ENCODE results near the gene RPS6KA2. TPM values are rescaled to one million over a fixed set of nuclear protein-coding genes. Genes with fewer than 3 reads are reported as not detected.

RPS6KA2 gene
- total and polyA plus RNA-seq, 9 donors, result 24.4 to 75.5 (median 48.1) TPM

DNA sequence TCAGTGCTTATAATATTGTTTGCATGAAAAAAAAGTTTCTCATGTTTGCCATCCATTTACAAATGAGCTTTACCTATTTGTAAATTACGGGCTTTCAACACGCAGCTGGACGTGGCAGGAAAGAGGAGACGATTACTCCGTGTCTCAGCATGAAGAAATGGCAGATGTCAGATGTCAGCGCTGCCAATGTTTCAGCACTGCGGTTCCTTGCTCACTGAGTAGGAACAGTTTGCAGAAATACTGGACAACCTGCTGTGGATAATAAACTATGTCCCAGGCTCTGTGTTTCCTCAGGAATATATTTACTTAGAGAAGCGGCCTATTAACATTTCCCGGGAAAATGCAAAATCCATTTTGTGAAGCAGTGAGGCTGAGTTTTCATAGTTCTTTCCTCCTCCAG is 63.2 kb downstream of the RPS6KA2 start:
- no peak for TF ChIP-seq POLR2A (IDR thresholded peaks at IDR 0.05)
- DNase-seq, result no peak

GRCh38 chr6:166563200-166563599 is 63.9 kb downstream of the RPS6KA2 start:
- no peak overlapping the region for H3K27ac ChIP-seq
- intact Hi-C loops (cut with DNase I), result no loop called here

More for the DNA sequence above, 63.2 kb downstream of the RPS6KA2 start:
- no peak overlapping the region for H3K4me3 ChIP-seq
- H3K36me3 ChIP-seq, result no peaks in the 10 kb centered on the region
- H3K27me3 ChIP-seq, result no peaks in the 10 kb centered on the region
- H3K9me3 ChIP-seq, result no peaks in the 10 kb centered on the region
- intact Hi-C loops (cut with DNase I), result no loop called here
- H3K4me1 ChIP-seq (ENCODE audit: insufficient read depth), result peaks cover 3% of the 10 kb centered on the region
- WGBS, 3 donors, result 92 to 94% (median 93%) methylated on average over 9 of the region's 9 CpGs
- H3K27ac ChIP-seq, result no peak overlapping the region

DNA sequence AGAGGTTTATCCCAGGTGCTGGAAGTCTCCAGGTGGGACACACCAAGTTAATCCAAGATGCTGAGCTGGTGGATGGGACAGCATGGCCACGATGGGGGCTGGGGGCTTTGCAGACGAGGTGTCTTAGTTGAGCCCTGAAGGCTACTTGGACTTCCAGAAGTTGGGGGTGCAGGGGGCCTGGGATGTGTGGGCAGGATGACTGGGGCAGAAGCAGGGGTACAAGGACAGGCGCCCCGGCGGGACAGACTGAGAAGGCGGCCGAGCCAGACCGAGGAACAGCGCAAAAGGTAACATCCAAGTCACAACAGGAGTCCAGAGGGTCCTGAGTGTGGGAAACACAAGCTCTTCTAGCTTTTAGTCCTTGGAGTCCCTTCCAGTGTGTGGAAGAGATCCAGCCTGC is 64.3 kb downstream of the RPS6KA2 start:
- H3K4me3 ChIP-seq, result no peak overlapping the region
- intact Hi-C loops (cut with DNase I), result no loop called here
- no peak for TF ChIP-seq EP300 (IDR thresholded peaks at IDR 0.05)
- TF ChIP-seq POLR2A (IDR thresholded peaks at IDR 0.05), result no peak
- TF ChIP-seq, protein P1, sequence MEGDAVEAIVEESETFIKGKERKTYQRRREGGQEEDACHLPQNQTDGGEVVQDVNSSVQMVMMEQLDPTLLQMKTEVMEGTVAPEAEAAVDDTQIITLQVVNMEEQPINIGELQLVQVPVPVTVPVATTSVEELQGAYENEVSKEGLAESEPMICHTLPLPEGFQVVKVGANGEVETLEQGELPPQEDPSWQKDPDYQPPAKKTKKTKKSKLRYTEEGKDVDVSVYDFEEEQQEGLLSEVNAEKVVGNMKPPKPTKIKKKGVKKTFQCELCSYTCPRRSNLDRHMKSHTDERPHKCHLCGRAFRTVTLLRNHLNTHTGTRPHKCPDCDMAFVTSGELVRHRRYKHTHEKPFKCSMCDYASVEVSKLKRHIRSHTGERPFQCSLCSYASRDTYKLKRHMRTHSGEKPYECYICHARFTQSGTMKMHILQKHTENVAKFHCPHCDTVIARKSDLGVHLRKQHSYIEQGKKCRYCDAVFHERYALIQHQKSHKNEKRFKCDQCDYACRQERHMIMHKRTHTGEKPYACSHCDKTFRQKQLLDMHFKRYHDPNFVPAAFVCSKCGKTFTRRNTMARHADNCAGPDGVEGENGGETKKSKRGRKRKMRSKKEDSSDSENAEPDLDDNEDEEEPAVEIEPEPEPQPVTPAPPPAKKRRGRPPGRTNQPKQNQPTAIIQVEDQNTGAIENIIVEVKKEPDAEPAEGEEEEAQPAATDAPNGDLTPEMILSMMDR (IDR thresholded peaks at IDR 0.05), result no peak
- WGBS, 3 donors, result 92 to 97% (median 94%) methylated on average over 9 of the region's 9 CpGs
- no peaks in the 10 kb centered on the region for H3K36me3 ChIP-seq
- peaks cover 3% of the 10 kb centered on the region for H3K4me1 ChIP-seq (ENCODE audit: insufficient read depth)
- no peak overlapping the region for H3K27ac ChIP-seq
- DNase-seq, result no peak
- no peaks in the 10 kb centered on the region for H3K9me3 ChIP-seq
- no peaks in the 10 kb centered on the region for H3K27me3 ChIP-seq

More at GRCh38 chr6:166563200-166563599, 63.9 kb downstream of the RPS6KA2 start:
- peaks cover 3% of the 10 kb centered on the region for H3K4me1 ChIP-seq (ENCODE audit: insufficient read depth)
- no peak for DNase-seq
- no peak for TF ChIP-seq POLR2A (IDR thresholded peaks at IDR 0.05)
- TF ChIP-seq EP300 (IDR thresholded peaks at IDR 0.05), result no peak
- TF ChIP-seq, protein P1 (IDR thresholded peaks at IDR 0.05), result no peak
- H3K4me3 ChIP-seq, result no peak overlapping the region
- 90 to 91% (median 91%) methylated on average over 16 of the region's 16 CpGs for WGBS, 3 donors
- no peaks in the 10 kb centered on the region for H3K27me3 ChIP-seq
- no peaks in the 10 kb centered on the region for H3K9me3 ChIP-seq
- no peaks in the 10 kb centered on the region for H3K36me3 ChIP-seq

GRCh38 chr6:166561771-166562359 is 65.2 kb downstream of the RPS6KA2 start:
- Histone ChIP-seq H3K27ac (no peak overlapping the region), H3K27me3 (no peaks in the 10 kb centered on the region), H3K4me1 (ENCODE audit: insufficient read depth) (peaks cover 5% of the 10 kb centered on the region), H3K4me3 (no peak overlapping the region), H3K36me3 (no peaks in the 10 kb centered on the region), H3K9me3 (no peaks in the 10 kb centered on the region)
- TF ChIP-seq EP300 (IDR thresholded peaks at IDR 0.05), result no peak
- no peak for TF ChIP-seq POLR2A (IDR thresholded peaks at IDR 0.05)
- TF ChIP-seq, protein P1 (IDR thresholded peaks at IDR 0.05), result no peak
- DNase-seq, result peak in 1 of 5 donors; percentile 23
- 22 to 33% (median 31%) methylated on average over 10 of the region's 10 CpGs for WGBS, 3 donors
- intact Hi-C loops (cut with DNase I), result no loop called here

GRCh38 chr6:166560222-166560621 is 66.8 kb downstream of the RPS6KA2 start:
- Histone ChIP-seq H3K36me3 (no peaks in the 10 kb centered on the region), H3K27me3 (no peaks in the 10 kb centered on the region), H3K9me3 (no peaks in the 10 kb centered on the region), H3K4me1 (ENCODE audit: insufficient read depth) (peaks cover 5% of the 10 kb centered on the region), H3K4me3 (no peak overlapping the region), H3K27ac (no peak overlapping the region)
- DNase-seq, result no peak
- TF ChIP-seq POLR2A (IDR thresholded peaks at IDR 0.05), result no peak
- WGBS, 3 donors, result 94 to 97% (median 97%) methylated on average over 3 of the region's 3 CpGs
- intact Hi-C loops (cut with DNase I), result no loop called here
